Measurements from ENCODE around the gene PDIA5.

The PDIA5 gene

DNA sequence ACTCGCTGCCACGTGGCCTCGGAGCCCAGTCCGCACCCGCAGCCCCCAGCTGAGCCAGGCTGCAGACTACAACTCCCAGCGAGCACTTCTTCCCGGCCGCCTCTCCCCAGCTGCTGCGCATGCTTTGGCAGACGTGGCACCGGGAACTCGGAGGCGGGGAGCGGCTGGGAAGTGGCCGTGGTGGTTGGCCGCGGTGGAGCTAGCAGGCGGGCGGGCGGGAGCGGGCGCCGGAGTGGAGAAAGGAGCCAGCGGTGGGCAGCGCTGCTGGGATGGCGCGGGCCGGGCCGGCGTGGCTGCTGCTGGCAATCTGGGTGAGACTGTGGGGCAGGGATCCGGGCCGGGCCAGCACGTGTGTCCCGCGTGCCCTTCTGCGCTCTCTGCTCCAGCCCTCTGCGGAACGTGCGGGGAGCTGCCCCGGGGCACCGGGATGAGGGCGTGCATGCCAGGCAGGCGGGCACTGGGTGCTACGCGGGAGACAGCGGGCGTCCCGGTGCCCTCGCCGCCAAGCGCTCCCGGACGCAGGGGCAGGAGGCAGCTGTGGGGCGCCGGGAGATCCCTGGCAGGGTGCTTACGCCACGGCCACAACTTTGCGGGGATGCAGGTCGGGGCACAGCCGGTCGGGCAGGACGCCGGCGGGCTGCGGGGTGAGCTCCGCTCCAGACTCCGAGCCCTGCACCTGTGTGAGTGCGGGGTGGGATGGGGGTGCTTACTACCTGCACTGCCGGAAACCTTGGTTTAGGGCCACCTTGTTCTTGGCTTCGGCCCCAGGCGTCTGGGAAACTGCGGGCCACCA lies at the start of gene PDIA5:
Gene PDIA5, plus strand, starts transcription at position 130 of the 793 bp plus-strand sequence. Its CDS starts 140 bp downstream, at position 270.
- peak; percentile 26 for DNase-seq

DNA sequence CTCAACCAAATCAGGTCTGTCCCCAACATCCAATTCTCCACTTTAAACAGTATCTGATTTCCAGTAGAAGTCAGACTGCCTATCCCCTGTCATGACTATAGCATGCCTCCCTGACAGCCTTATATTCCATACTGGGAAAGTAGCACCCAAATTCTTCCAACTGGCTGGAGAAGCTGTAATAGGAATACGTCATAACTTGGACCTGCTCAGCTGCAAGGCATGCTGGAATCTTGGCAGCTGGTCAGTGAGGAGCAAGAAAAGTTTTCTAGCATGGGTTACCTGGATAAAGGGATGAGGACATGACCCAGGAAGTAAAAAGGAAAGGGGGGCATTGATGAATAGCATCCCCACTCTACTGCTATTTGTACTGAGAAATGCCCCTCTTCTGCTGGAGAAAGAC lies 48.1 kb upstream of the PDIA5 start:
- DNase-seq: no peak

DNA sequence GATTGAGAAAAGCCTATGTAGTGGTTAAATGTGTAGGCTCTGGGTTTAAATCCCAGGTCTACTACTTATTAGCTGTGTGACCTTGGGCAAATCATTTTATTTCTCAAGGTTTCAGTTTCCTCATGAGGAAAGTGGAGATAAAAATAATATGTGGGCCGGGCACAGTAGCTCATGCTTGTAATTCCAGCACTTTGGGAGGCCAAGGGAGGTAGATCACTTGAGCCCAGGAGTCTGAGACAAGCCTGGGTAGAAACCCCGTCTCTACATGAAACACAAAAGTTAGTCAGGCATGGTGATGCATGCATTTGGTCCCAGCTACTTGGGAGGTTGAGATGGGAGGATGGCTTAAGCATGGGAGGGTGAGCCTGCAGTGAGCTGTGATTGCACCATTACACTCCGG lies 47.7 kb upstream of the PDIA5 start:
- no peak for DNase-seq

DNA sequence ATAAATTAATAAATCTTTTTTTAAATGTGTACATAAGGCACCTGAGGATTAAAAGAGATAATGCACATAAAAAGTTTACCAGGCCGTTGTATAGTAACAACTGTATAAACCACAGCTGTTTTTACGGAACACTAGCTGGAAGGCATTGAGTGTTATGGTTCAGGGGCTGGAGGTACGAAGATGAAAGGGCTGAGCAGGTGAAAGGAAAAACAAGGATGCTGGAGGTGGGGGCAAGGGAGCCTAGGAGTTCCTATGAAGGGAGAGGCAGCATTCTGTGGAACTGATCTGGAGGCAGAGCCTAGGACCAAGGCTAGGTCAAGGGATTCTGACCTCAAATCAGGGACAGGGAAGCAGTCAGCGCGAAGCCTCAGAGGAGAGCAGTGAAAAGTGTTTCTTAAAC lies 47.2 kb upstream of the PDIA5 start:
- DNase-seq: no peak

DNA sequence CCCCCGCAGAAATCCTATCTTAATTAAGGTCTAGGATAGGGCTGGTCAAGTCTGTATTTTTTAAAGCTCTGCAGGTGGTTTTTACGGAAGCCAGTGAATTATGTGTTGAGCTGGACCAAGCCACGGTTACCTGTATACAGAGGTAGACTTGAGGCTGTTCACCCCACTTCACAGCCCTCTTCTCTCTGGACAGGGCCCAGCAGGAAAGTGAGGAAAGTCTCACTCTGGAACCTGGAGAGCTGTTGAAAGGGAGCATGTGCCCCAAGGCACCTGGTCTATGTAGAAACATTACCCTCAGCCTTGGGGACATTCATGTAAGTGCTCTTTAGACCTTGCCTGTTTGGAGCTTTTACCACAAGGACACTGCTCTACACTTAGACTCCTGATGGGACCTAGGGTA lies 46.1 kb upstream of the PDIA5 start:
- no peak for DNase-seq

DNA sequence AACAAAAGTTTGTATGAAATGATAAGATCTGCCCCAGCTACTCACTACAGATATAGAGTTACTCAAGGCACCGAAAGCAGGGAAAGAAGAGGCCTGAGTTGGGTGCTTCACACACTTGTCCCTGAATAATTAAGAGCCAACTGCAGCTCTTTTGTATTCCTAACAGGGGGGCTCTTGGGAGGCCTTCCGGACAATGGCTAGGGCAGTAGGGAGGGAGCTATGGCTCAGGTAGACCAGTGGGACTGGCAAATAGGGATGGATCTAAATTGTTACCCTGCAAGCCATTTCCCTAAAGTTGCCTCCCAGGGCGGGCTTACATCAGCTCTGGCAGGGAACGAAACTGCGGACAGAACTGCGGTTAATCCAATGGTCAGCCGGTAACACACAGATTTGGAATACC lies 45.4 kb upstream of the PDIA5 start:
- DNase-seq: no peak

DNA sequence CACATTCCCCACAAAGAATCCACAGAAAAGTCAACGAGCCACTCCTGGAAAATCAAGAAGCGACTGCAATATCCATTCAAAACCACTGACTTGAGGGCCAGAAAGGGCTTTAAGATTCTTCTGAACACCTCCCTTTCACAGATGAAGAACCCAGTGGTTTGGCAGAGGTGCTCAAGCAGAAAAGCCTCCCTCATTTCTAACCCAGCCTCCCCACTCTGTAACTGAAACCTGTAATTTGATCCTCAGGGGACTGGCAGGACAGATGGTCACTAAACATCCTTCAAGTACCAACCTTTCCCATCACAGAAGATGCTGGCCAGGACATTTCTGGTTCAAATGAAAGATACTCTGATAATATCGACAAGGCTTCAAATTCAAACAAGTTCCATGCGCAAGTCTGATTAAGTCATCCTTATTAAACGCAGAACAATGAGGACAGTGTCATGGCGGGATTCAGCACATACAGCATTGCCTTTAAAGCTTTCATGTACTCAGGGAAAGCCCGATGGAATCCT lies 44.8 kb upstream of the PDIA5 start:
- no peak for DNase-seq

DNA sequence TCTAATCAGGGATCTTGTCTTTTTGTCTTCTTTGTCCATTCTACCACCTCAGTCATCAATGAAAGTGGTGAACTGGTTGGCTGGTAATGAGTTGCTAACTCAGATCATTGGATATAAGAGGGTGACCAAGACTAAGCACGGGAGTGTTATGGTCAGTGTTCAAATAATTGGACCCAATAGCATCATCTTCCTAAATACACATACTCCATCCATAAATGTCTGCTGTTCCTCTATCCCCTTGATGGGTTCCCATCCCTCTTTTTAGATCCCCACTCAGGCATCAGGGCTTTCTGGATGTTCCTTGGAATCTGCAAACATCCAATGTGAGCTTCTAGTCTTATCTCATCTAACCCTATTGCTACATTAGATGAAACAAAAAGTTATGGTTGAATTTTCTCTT lies 42.8 kb upstream of the PDIA5 start:
- no peak for DNase-seq

DNA sequence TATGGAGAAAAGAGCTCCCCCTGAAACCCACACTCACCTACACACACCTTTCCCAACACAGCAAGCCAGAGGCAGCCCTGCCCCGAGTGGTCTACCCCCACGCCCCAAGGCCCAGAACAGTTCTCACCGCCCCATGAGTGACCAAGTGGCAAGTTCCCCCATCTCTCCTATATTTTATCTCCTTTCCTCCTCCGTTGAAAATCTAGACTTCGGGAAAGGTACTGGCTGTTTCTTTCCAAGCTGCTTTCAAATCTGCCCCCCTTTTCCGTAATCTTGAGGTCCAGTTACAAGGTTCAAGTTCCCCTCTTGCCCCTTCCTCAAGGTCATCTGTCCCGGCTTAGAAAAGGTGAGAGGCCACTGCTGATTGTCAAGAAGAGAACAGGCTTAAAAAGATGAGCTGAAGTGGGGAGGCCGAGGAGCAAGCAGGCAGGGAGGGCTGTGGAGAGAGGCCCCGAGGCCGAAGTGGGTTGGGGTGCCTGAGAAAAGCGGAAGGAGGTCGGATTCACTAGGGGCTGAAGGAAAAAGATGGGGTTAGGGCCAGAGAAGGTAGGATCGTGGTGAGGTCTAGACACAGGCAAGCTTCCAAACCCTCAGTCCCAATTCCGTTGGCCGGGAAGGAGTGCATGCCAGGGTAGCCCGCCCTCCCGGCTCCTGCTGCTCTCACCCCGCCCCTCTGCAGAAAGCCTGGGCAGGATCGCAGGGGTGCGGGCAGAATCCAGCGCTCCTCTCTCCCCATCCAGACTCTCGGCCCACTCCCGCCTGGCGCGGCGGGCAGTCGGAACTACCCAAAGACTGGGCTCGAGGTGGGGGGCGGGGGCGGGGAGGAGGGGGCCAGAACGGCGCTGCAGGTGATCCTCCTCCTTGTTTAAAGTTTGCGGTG lies 40.9 kb upstream of the PDIA5 start:
- DNase-seq: no peak

DNA sequence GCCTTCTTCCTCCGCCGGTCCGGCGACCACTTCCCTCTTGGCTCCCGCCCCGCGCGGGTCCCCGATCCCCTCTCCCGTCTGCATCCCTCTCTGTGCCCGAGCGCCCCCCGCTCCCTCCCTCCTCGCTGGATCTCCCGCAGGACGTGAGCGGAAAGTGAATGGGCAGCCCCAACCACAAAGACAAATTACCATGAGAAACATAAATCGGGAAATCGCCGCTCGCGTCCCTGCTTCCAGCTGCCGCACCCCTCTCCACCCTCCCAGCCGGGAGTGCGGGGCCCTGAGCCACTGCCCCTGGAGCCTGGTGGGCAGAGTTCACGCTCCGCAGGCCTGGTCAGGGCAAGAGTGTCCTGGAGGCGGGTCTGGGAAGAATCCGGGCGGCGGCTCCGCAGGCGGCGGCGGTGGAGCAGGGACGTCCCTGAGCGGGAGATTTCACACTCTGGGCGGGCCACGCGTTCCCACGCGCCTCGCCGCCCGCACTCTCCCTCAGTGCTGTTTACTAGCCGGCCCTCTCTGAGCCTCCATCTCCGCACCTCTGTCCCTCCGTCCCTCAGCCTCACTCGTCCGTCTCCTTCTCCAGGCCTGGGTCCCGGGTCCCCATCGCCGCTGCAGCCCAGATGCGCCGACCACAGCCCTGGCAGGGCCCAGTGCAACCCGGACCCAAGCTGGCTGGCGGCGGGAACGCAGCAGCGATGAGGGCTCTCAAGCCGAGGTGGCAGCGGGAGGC lies 40.1 kb upstream of the PDIA5 start:
- DNase-seq: peak; percentile 9

DNA sequence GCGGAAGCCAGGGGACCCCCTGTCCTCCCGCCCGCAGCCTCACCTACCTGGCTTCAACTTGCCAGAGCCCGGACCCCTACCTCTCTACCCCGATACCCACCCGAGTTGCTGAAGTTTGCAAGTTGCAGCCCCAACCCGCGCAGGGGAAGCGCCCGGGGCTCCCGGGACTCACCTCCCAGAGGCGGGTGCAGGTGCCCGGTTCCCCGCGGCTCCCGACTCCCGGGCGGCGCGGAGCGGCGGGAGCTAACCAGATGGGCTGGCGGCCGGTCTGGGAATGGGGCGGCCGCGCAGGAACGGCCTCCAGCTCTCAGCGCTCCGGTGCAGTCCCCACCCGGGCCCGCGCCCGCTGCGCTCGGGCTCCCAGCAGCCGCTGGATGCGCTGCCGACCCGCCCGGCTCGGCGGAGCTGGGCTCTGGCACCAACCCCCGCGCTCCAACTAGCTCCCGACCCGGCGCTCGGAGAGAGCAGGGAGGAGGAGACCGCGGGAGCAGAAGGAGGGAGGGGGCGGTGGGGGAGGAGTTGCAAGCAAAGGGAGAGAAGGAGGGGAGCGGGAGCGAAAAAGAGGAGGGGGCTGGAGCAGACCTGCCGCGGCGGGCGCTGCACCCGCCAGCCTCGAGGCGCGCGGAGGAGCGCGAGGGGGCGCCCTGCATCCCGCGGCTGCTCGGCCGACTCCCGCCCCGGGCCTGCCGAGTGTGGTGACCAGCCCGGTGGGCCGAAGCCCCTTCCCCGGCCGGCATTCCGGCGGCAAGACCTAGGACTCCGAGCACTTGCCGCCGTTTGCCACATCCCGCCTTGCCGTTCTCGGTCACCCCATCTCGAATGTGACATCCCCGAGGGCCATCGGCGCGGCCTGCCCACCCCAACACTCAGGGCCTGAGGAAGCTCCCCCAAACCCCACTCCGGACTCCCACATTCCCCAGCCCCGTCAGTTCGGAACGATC lies 39.3 kb upstream of the PDIA5 start, which contains the start of gene SEMA5B:
Gene SEMA5B, minus strand, starts transcription at position 472 of the 941 bp plus-strand sequence. CDS start 66,500 bp downstream, outside the sequence.
- no peak for DNase-seq

DNA sequence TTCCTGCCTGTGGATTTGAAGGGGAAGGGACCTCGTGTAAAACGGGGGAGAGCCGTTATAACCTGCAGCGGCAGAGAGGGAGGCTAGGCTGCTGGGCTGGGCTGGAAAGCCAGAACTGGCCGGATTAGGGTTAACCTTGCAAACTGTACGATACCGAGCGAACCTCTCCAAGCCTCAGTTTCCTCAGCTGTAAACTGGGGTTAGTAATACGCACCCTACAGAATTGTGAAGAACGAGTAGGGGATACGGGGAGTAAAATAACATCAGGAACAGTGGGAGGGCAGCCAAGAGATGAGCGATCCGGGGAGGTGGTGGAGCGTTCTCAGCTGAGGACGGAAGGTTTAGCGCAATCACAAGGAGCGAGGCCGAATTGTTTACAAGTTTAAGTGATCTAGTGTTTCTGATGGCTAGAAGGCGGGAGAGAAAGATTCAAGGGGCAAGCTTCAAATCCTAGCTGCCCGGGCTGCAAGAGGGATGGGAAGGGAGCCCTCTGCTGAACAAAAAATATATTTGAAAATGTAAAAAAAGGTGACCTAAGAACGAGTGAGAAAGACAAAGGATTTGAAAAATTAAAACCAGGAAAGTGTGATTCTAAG lies 38.5 kb upstream of the PDIA5 start:
- DNase-seq: no peak

DNA sequence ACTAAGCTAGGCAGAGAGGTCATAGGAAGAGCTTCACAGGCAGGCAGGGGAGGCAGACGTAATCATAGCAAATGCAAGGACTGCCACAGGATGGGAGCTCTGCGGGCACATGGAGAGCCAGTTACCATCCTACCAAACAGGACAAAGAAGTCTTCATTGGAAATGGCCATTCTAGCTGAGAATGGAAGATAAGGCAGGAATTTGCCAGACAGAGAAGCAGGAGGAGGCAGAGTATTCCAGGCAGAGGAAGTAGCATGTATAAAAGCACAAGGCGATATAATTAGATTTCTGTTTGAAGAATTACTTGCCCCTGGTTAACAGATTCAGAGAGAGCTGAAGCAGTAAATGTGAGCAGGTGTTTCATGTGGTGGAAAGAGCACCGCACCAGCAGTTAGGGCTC lies 35.8 kb upstream of the PDIA5 start:
- no peak for DNase-seq

DNA sequence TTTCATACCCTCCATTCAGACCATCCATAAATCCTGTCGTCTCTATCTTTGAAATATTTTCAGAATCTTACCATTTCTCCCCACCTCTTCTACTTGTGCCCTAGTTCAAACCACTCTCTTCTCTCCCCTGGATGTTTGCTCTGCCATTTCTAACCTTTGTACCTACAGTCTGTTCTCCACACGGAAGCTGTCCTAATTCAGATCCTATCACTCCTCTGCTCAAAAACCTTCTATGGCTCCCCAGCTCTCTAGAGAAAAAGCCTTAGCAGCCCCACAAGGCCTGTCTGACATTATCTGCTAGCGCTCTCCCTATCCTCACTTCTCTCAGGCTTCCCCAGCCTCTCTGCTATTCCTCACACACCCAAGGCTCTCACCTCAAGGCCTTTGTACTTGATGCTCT lies 34.8 kb upstream of the PDIA5 start:
- DNase-seq: no peak

DNA sequence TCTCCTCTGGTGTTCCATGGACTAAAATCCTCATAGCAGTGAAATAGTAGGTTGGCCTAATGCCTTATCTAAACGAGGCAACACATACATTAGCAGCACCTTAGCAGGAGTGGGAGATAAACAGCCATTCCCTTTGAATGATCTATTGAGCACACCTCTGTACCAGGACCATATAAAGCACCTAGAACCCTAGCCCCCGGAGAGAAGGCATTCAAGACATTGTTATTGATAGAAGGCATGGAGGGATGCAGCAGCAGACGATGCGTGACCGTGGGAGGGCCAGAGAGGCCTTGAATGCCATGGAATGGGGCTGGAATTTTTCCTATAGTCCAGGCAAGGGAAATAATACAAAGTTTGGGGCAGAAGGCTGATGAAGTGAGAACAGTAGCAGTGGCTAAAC lies 32.7 kb upstream of the PDIA5 start:
- no peak for DNase-seq

DNA sequence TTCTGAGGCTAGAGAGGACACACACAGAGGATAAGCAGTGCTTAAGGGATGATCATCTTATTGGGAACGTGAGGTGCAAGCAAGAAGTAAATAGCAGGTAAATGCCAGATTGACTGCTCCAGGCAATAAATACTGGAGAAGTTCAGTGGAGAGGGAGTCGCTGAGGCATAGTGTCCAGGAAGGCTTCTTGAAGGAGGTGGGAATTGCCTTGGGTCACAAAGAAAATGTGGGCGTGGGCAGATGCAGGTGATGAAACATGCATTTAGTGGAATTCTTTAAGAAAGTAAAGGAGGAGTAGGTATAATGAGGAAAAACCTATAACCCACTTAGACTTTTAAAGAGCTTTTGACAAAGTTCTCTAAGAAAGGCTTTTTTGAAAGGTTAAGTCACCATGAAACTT lies 31.8 kb upstream of the PDIA5 start:
- no peak for DNase-seq

DNA sequence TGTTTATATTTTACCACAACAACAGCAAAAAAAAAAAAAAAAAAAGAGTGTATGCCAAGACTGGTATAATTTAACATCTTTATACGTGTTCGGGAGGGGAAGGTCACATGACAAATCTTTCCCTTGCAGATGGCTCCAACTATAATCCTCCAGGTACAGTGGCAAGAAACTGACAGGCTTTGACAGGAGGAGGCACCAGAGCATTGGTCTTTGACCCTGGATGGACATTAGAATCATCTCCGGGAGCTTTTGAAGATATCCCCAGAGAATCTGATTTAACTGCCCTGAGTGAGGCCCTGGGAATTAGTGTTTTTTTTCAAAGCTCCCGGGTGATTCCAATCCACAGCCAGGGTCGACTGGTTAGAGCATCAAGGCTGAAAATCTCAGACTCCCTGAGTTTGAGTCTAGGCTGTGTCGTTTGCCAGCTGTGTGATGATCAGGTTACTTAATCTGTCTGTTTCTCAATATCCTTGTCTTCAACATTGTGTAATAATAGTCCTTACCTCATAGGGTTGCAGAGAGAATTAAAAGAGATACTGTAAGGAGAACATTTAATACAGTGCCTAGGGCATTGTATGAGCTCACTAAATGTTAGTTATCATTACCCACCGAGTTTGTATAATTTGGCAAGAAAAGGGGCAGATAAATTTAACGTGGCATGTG lies 30.3 kb upstream of the PDIA5 start:
- DNase-seq: no peak

DNA sequence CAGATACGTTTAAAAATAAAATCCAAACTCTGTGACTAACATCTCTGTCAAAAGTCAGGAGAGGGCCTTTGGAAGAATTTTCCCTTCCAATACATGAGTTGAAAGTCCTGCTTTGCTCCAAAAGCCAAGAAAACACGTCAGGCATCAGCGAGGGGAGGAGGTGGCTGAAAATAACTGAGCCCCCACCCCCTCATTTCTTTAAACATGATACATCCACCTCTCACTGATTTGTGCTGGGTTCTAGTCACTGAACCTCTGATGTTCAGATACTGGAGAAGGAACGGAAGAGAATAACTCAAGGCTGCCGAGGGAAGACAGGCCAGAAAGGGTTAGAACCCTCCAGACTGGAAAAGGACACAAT lies 29.8 kb upstream of the PDIA5 start:
- no peak for DNase-seq

DNA sequence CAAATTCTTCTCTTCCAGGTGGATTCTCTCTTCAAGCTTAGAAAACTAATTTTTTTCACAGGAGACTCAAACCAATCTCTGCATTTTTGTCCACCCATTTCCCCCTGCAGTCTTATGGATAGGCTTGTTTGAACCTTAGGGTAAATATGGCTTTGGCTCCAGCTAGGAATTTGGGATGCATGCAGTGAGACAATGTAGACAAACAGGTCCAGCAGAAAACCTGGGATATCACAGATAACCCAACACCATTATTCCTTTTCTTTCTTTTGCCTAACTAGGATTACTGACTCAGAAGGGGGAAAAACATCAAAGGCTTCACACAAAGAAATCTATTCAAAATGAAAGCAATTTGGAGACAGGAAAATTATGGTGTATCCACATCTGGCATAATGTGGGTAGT lies 28.1 kb upstream of the PDIA5 start:
- DNase-seq: no peak

DNA sequence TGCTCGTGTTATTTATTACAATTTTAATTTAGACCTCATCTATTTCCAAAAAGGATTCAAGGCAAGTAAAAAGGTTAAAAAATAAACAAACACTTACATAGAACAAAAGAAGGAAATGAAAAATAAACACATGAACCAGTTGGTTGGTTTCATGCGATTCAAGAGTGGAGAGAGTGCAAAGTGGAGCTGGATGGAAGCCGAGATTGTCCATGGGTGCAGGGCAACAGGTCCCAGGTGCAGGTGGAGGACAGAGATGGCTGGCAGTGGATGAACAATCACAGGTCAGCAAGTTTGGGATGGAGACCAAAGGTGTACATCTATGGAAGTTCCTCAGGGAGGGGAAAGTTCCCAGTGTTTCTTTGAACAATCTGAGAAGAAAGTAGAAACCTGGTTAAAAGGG lies 27.6 kb upstream of the PDIA5 start:
- DNase-seq: no peak

DNA sequence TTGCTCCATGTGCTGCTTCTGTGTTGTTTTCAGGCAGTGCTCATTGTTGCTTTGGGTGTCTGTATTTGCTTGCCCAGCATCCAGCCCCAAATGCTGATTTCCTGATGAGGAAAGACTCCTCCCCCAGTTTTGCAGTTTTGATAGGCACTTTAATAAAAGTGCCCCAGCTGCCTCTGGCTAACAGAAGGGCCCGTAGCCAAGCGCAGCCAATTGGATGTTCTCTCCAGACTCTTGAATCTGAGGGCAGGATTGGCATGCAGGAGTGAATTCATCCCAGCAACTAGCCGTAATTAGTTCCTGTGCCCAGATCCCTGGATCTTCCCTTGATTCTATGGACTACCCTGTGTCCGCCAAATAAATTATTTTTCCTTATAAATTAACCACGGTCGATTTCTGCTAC lies 24.4 kb upstream of the PDIA5 start:
- DNase-seq: no peak
